Kidney (tissue), 14 donors: ENCODE measurements around the gene CPLX3. TPM values are rescaled to one million over a fixed set of nuclear protein-coding genes. Genes with fewer than 3 reads are reported as not detected.

ENCODE experiments used
- DNase-seq, 5 donors: peaks; one replicate each; pipeline ENCODE4 v3.0.0-alpha.2; 2013 to 2020
- FAIRE-seq: peaks from 2 replicates; lab custom pipeline; 2012; peaks lifted over from hg19 to GRCh38; lab: Jason Lieb, UNC
- H3K27ac ChIP-seq, 2 donors: one replicate each; pipeline ENCODE4 v1.7.0; 2013; ENCODE audit warnings: low read depth in 2 of 2, low read length in 2 of 2, inconsistent platforms in 1 of 2
- H3K27me3 ChIP-seq: one replicate; pipeline ENCODE4 v1.7.1; 2013; ENCODE audit warnings: low read length, inconsistent platforms; ENCODE audit not compliant: control insufficient read depth, insufficient read depth
- H3K36me3 ChIP-seq, 3 donors: one replicate each; pipeline versions ENCODE4 v1.7.0 to v1.7.1; 2013; ENCODE audit warnings: low read length in 3 of 3, control low read depth in 1 of 3, inconsistent platforms in 1 of 3; ENCODE audit not compliant: insufficient read depth in 3 of 3, control insufficient read depth in 2 of 3
- H3K4me1 ChIP-seq, 3 donors: one replicate each; pipeline versions ENCODE4 v1.7.0 to v1.7.1; 2013; ENCODE audit warnings: low read length in 3 of 3, inconsistent platforms in 1 of 3, low read depth in 1 of 3; ENCODE audit not compliant: control insufficient read depth in 2 of 3, insufficient read depth in 2 of 3
- H3K4me3 ChIP-seq, 3 donors: one replicate each; pipeline versions ENCODE4 v1.7.0 to v1.8.1; 2013; ENCODE audit warnings: low read length in 3 of 3, control low read depth in 1 of 3, inconsistent platforms in 1 of 3
- H3K9ac ChIP-seq, 3 donors: one replicate each; pipeline versions ENCODE4 v1.7.0 to v1.7.1; 2013; ENCODE audit warnings: low read length in 3 of 3, control low read depth in 1 of 3, inconsistent platforms in 1 of 3
- H3K9me3 ChIP-seq, 3 donors: one replicate each; pipeline versions ENCODE4 v1.7.0 to v1.7.1; 2013; ENCODE audit warnings: low read length in 3 of 3, control low read depth in 1 of 3, inconsistent platforms in 1 of 3; ENCODE audit not compliant: control insufficient read depth in 2 of 3, insufficient read depth in 1 of 3
- intact Hi-C: fragments of 100-400 bp; cut with DNase I; formaldehyde crosslinking; loops from one replicate; pipeline ENCODE4 v1.11.1; 2022
- microRNA-seq: library from miRNA; unstranded; fragments of <30 nt; microRNA quantifications from one replicate; pipeline ENCODE4 v1.2.0, GENCODE V29; 2020
- polyA plus RNA-seq: library from polyadenylated mRNA; stranded (reverse); fragments of 350-450 nt; fragmentation: Illumina TruSeq; extraction: RNeasy Lipid Tissue Mini Kit (QIAGEN cat#74804); gene quantifications from one replicate; pipeline ENCODE4 v1.2.3, GENCODE V29; 2014; ENCODE audit warnings: low read depth, low replicate concordance; ENCODE audit not compliant: insufficient read depth
- total RNA-seq: library from RNA; stranded (reverse); fragmentation: NEBNext Ultra II Directional; extraction: Animal tissue kit (Norgen Biotek cat#: 25700); gene quantifications from one replicate; pipeline ENCODE4 v1.2.1, GENCODE V29; 2021
- TF ChIP-seq, protein P1 (sequence below): IDR thresholded peaks from 3 replicates; pipeline ENCODE4 v1.5.1; 2012; ENCODE audit warnings: mild to moderate bottlenecking, moderate library complexity, borderline replicate concordance; ENCODE audit not compliant: insufficient read depth; ENCODE audit errors: extremely low read depth
- donor health status: control.
- donor health status: control.
- donor health status: control.
- donor health status: control.
- donor health status: control.
- donor health status: DM: yes; HTN: yes; CAD: no.
- donor health status: Normal renal cell carcinoma (clear cell type).

The CPLX3 gene
- total and polyA plus RNA-seq, 2 donors from 2014 or later: not detected

DNA sequence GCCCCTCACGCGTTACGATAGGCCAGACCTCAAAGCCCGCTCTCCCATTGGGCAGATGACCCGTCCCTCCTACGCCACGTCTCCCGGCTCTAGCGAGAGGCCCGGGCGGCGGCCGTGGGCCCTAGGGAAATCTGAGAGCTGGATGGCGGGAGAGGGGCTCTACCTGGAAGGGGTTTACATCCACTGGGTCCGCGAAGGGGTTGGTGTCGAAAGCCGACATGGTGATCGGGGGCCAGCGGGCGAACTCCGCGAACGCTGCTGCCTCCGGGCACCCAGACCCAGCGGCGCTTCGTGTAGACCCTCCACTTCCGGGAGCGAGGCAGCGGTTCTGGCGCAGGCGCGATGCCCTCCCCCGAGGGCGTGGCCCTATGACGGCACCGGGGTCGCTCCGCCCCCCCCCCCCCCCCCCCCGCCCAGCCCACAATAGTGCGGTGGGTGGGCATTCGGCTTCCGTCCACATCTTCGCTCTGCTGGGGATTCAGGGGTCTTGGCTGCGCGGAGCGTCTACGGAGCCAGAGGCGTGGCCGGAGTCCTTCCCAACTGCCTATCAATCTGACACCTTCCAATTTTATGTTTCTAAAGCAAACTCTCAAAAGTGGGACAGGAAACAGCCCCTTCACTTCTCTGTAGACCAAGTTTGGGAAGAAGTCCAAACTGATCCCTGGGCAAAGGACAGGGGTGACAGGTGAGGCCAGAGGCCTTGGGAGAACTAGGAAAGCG, 46.8 kb downstream of the CPLX3 start, which contains the start of gene SCAMP2:
Gene SCAMP2, minus strand, starts transcription at position 330 of the 720 bp plus-strand sequence. Its CDS starts 110 bp downstream, at position 220.
- H3K27ac ChIP-seq: peak within 1 kb of the TSS; percentile 90 to 94
- DNase-seq (peak; percentile 96 to 98 (median 98)), FAIRE-seq (no peak)
- TF ChIP-seq, protein P1, sequence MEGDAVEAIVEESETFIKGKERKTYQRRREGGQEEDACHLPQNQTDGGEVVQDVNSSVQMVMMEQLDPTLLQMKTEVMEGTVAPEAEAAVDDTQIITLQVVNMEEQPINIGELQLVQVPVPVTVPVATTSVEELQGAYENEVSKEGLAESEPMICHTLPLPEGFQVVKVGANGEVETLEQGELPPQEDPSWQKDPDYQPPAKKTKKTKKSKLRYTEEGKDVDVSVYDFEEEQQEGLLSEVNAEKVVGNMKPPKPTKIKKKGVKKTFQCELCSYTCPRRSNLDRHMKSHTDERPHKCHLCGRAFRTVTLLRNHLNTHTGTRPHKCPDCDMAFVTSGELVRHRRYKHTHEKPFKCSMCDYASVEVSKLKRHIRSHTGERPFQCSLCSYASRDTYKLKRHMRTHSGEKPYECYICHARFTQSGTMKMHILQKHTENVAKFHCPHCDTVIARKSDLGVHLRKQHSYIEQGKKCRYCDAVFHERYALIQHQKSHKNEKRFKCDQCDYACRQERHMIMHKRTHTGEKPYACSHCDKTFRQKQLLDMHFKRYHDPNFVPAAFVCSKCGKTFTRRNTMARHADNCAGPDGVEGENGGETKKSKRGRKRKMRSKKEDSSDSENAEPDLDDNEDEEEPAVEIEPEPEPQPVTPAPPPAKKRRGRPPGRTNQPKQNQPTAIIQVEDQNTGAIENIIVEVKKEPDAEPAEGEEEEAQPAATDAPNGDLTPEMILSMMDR: no peak
- peaks cover 8 to 34% (median 29%) of the 10 kb centered on the region in 3 donors for H3K4me1 ChIP-seq
- no peaks in the 10 kb centered on the region for H3K27me3 ChIP-seq
- intact Hi-C loops: no loop called here
- no peaks in the 10 kb centered on the region for H3K9me3 ChIP-seq
- H3K9ac ChIP-seq: peak within 1 kb of the TSS; percentile 67 to 85 (median 82)
- no peaks in the 10 kb centered on the region for H3K36me3 ChIP-seq
- peak within 1 kb of the TSS; percentile 87 to 97 (median 93) for H3K4me3 ChIP-seq

DNA sequence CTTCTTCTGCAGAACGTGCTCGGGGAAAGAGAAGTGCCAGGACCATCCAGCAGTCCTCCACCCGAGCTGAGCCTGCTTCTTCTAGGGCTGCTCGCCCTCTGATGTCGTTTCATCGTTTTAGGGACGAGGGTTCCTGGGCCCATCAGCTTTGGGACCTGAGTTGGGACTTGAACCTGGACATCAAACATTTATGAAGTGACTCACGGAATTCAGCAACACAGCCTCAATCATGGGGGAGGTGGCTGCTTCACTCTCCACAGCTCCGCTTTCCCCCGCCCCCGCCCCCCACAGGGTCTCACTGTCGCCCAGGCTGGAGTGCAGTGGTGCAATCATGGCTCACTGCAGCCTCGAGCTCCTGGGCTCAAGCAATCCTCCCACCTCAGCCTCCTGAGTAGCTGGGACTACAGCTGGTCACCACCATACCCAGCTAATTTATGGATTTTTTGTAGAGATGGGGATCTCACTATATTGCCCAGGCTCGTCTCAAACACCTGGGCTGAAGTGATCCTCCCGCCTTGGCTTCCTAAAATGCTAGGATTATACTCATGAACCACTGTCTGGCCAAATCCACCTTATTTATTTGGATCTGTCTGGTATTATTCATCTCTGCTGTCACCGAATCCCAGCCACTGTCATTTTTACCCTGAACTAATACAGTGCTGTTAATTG, 47.5 kb downstream of the CPLX3 start:
- Histone ChIP-seq H3K27ac (no peak overlapping the region), H3K4me1 (peaks cover 8 to 27% (median 24%) of the 10 kb centered on the region in 3 donors), H3K4me3 (peak overlapping the region; percentile 71 to 93 (median 87)), H3K9me3 (no peaks in the 10 kb centered on the region), H3K9ac (peak overlapping the region; percentile 35 to 84 (median 49)), H3K36me3 (no peaks in the 10 kb centered on the region), H3K27me3 (no peaks in the 10 kb centered on the region)
- TF ChIP-seq, protein P1: no peak
- FAIRE-seq: no peak
- intact Hi-C loops: no loop called here
- peak in 1 of 5 donors; percentile 20 for DNase-seq

DNA sequence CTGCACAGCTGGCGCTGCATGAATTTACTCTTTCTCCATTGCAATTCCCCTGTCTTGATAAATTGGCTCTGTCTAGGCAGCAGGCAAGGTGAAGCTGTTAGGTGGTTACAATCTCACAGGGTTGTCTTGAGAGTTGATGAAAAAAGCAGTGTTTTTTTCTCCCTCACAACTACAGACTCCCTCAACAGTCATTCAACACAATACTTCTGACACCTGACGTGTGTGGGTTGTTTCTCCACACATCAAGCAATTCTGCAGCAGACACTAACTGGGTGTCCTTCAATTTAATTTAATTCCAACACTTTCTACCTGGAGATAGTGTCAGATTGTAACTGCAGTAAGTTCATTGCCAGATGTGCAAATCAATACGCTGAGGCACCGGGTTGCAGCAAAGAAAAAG, 51.8 kb downstream of the CPLX3 start:
- peaks cover 0 to 3% (median 3%) of the 10 kb centered on the region in 3 donors for H3K4me1 ChIP-seq
- intact Hi-C loops: no loop called here
- no peaks in the 10 kb centered on the region for H3K36me3 ChIP-seq

More for the DNA sequence above, 51.8 kb downstream of the CPLX3 start:
- no peak overlapping the region for H3K27ac ChIP-seq
- FAIRE-seq (no peak), DNase-seq (no peak)
- no peak overlapping the region for H3K9ac ChIP-seq
- no peak overlapping the region for H3K4me3 ChIP-seq
- H3K27me3 ChIP-seq: no peaks in the 10 kb centered on the region
- H3K9me3 ChIP-seq: peaks cover 0 to 3% (median 0%) of the 10 kb centered on the region in 3 donors
- TF ChIP-seq, protein P1: no peak

Small RNAs within 50 kb of the gene (microRNA-seq; reads per million reads assigned to microRNA genes)
- not detected for gene MIR4513
- 1.0 reads per million for gene MIR6882

Other genes starting within 250 kb of the CPLX3 start
- 66.3 TPM for gene CLK3, start 210.8 kb upstream of the CPLX3 start, total RNA-seq
- 54.1 TPM for gene CLK3, start 210.8 kb upstream of the CPLX3 start, polyA plus RNA-seq
- gene EDC3, start 130.6 kb upstream of the CPLX3 start, total RNA-seq: 27.7 TPM
- gene EDC3, start 130.6 kb upstream of the CPLX3 start, polyA plus RNA-seq: 11.5 TPM
- 0.13 TPM for gene CYP1A1, start 101.1 kb upstream of the CPLX3 start, total RNA-seq
- 0.26 TPM for gene CYP1A1, start 101.1 kb upstream of the CPLX3 start, polyA plus RNA-seq
- gene CYP1A2, start 77.8 kb upstream of the CPLX3 start, total RNA-seq: not detected
- not detected for gene CYP1A2, start 77.8 kb upstream of the CPLX3 start, polyA plus RNA-seq
- 58.8 TPM for gene CSK, start 44.5 kb upstream of the CPLX3 start, total RNA-seq
- 18.9 TPM for gene CSK, start 44.5 kb upstream of the CPLX3 start, polyA plus RNA-seq
- not detected for gene LMAN1L, start 13.8 kb upstream of the CPLX3 start, total RNA-seq
- gene LMAN1L, start 13.8 kb upstream of the CPLX3 start, polyA plus RNA-seq: not detected
- gene ULK3, start 16.5 kb downstream of the CPLX3 start, total RNA-seq: 36.1 TPM
- gene ULK3, start 16.5 kb downstream of the CPLX3 start, polyA plus RNA-seq: 34.5 TPM
- 102 TPM for gene SCAMP2, start 46.7 kb downstream of the CPLX3 start, total RNA-seq
- 87.9 TPM for gene SCAMP2, start 46.7 kb downstream of the CPLX3 start, polyA plus RNA-seq
- 33.7 TPM for gene MPI, start 63.4 kb downstream of the CPLX3 start, total RNA-seq
- gene MPI, start 63.4 kb downstream of the CPLX3 start, polyA plus RNA-seq: 52.0 TPM
- gene FAM219B, start 80.2 kb downstream of the CPLX3 start, total RNA-seq: 76.5 TPM
- gene FAM219B, start 80.2 kb downstream of the CPLX3 start, polyA plus RNA-seq: 41.7 TPM
- 150 TPM for gene COX5A, start 111.4 kb downstream of the CPLX3 start, total RNA-seq
- 701 TPM for gene COX5A, start 111.4 kb downstream of the CPLX3 start, polyA plus RNA-seq
- gene RPP25, start 130.1 kb downstream of the CPLX3 start, total RNA-seq: 7.2 TPM
- 7.3 TPM for gene RPP25, start 130.1 kb downstream of the CPLX3 start, polyA plus RNA-seq
- 13.4 TPM for gene SCAMP5, start 168.9 kb downstream of the CPLX3 start, total RNA-seq
- 29.5 TPM for gene SCAMP5, start 168.9 kb downstream of the CPLX3 start, polyA plus RNA-seq
- 16.3 TPM for gene PPCDC, start 197.0 kb downstream of the CPLX3 start, total RNA-seq
- gene PPCDC, start 197.0 kb downstream of the CPLX3 start, polyA plus RNA-seq: 25.3 TPM